Uterus (tissue), 2 donors: Measurements from ENCODE around the gene ZNF292.

Experiments used
- POLR2A ChIP-seq, 2 donors: fragments of 450-650 bp; IDR thresholded peaks; one replicate each; pipeline ENCODE4 v1.6.1; 2016; ENCODE audit warnings: antibody characterized with exemption in 2 of 2, mild to moderate bottlenecking in 1 of 2, moderate library complexity in 1 of 2
- TF ChIP-seq, protein P1 (sequence below), 4 experiments: fragments of 200-600 bp in 2 of 4; fragments of 450-650 bp in 2 of 4; sonication (generic) in 2 of 4; IDR thresholded peaks; one replicate each; pipeline ENCODE4 v1.5.1; 2016 to 2019; ENCODE audit warnings: antibody characterized with exemption in 4 of 4, mild to moderate bottlenecking in 2 of 4, moderate library complexity in 1 of 4

DNA sequence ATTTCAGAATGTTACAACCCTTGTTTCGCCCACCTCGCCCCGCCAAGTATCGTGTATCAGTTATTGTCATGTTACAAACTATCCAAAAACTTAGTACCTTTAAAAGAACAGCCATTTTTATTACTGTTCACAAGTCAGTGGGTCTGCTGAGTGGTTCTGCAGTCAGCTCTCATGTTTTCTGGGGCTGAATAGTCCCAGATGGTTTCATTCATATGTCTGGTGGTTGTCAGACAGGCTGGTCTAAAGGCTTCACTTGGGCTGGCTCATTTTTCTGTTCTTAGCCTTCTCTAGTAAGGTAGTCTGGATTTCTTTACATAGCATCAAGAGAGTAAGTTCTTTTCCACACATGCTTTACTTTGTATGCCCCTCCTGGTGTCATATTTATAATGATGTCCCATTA is 8.6 kb downstream of the ZNF292 start:
- TF ChIP-seq, protein P1, sequence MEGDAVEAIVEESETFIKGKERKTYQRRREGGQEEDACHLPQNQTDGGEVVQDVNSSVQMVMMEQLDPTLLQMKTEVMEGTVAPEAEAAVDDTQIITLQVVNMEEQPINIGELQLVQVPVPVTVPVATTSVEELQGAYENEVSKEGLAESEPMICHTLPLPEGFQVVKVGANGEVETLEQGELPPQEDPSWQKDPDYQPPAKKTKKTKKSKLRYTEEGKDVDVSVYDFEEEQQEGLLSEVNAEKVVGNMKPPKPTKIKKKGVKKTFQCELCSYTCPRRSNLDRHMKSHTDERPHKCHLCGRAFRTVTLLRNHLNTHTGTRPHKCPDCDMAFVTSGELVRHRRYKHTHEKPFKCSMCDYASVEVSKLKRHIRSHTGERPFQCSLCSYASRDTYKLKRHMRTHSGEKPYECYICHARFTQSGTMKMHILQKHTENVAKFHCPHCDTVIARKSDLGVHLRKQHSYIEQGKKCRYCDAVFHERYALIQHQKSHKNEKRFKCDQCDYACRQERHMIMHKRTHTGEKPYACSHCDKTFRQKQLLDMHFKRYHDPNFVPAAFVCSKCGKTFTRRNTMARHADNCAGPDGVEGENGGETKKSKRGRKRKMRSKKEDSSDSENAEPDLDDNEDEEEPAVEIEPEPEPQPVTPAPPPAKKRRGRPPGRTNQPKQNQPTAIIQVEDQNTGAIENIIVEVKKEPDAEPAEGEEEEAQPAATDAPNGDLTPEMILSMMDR (IDR thresholded peaks at IDR 0.05), result no peak
- TF ChIP-seq POLR2A (IDR thresholded peaks at IDR 0.05), result no peak
